ENCODE measurements around the gene PKLR. TPM values are rescaled to one million over a fixed set of nuclear protein-coding genes. Genes with fewer than 3 reads are reported as not detected.

The PKLR gene
- total RNA-seq, 4 donors from 2014 or later = not detected

DNA sequence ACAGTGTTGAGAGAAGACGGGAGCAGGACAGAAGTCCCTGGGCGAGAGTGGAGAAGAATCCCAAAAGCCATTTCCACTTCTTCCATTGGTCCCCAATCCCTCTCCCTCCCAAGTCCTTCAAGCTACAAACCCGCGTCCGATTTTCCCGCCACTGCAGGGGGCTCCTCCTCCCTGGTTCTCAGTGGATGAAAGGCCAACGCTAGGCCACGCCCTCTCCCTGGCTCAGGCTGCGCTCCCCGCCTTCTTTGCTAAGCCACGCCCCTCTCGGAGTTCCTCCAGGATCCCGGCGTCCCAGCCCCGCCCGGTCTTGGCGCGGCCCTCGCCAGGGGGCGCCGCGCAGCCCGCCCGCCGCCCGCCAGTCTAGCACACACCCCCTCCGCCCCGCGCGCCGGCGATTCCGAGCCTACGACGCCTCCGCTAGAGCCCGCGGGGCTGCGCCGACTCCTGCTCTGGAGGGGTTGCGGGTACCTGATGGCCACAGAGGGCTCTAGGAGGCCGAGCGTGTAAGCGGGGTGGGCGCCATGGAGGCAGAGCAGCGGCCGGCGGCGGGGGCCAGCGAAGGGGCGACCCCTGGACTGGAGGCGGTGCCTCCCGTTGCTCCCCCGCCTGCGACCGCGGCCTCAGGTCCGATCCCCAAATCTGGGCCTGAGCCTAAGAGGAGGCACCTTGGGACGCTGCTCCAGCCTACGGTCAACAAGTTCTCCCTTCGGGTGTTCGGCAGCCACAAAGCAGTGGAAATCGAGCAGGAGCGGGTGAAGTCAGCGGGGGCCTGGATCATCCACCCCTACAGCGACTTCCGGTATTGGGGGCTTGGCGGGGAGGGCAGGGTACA, 24.0 kb downstream of the PKLR start, which contains the start of gene HCN3:
Gene HCN3, plus strand, starts transcription at position 394 of the 832 bp plus-strand sequence. Its CDS starts 128 bp downstream, at position 522.
- Histone ChIP-seq H3K27ac (peak within 1 kb of the TSS in 2 of 3 donors; percentile 15 to 53), H3K36me3 (no peaks in the 10 kb centered on the region), H3K4me3 (replicated peaks in 1 of 3) (peak within 1 kb of the TSS; percentile 48 to 66 (median 51)), H3K27me3 (no peaks in the 10 kb centered on the region), H3K9me3 (no peaks in the 10 kb centered on the region), H3K4me1 (peaks cover 15 to 19% of the 10 kb centered on the region in 2 donors)
- peak; percentile 98 for DNase-seq
- intact Hi-C loops (cut with DNase I) = loop anchor here (5.0 kb wide), 1 partner anchor 45 kb away; the partner anchor contains the start of gene RUSC1
- no peak for TF ChIP-seq POLR2A (IDR thresholded peaks at IDR 0.05)
- TF ChIP-seq, protein P1, sequence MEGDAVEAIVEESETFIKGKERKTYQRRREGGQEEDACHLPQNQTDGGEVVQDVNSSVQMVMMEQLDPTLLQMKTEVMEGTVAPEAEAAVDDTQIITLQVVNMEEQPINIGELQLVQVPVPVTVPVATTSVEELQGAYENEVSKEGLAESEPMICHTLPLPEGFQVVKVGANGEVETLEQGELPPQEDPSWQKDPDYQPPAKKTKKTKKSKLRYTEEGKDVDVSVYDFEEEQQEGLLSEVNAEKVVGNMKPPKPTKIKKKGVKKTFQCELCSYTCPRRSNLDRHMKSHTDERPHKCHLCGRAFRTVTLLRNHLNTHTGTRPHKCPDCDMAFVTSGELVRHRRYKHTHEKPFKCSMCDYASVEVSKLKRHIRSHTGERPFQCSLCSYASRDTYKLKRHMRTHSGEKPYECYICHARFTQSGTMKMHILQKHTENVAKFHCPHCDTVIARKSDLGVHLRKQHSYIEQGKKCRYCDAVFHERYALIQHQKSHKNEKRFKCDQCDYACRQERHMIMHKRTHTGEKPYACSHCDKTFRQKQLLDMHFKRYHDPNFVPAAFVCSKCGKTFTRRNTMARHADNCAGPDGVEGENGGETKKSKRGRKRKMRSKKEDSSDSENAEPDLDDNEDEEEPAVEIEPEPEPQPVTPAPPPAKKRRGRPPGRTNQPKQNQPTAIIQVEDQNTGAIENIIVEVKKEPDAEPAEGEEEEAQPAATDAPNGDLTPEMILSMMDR (IDR thresholded peaks at IDR 0.05) = peak in 4 of 6 experiments; percentile 14 to 75 (median 65)
- 1% methylated on average over 23 to 33 of the region's 68 CpGs for WGBS, 2 donors

DNA sequence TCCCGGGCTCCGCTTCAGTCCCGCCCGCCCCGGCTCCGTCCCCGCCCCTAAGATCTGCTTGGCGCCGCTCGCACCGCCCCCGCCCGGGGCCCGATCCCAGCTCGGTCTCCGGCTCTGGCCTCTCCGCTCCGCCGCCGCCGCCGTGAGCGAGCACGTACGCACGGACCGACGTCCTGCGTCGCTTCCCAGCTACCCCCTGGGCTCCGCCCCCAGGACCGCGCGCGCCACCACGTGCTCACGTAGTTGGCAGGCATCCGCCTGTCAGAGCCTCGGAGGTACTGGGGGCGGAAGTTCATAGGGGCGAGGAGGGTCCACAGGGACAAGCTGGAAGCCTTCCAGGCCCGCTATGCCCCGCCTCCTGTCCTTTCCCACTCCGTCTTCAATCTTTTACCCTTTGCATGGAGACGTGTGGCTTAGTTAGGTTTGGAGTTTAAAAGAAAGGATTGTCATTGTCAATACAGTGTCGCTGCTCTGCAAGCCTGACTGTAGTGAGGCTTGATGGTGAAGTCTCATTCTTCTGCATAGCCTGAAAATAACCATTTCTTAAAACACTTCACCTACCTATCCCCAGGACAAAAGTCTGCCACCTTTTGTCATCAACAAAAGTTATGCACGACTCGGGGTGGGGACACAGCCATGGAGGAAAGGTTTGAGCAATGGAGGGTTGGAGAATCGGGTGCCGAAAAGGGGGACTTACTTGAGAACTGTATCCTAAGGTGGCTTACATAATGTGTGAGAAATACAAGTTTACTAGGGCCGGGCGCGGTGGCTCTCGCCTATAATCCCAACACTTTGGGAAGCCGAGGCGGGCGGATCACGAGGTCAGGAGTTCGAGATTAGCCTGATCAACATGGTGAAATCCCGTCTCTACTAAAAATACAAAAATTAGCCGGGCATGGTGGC, 27.6 kb downstream of the PKLR start, which contains the start of gene CLK2:
Gene CLK2, minus strand, starts transcription at position 162 of the 903 bp plus-strand sequence. CDS start 2,527 bp downstream, outside the sequence.
- Histone ChIP-seq H3K27me3 (no peaks in the 10 kb centered on the region), H3K27ac (peak within 1 kb of the TSS; percentile 81 to 93 (median 90)), H3K4me1 (peaks cover 18 to 23% of the 10 kb centered on the region in 2 donors), H3K9me3 (no peaks in the 10 kb centered on the region), H3K4me3 (replicated peaks in 1 of 3) (peak within 1 kb of the TSS; percentile 23 to 96 (median 44)), H3K36me3 (peaks cover 22 to 26% of the 10 kb centered on the region in 2 donors)
- peak in 1 of 2 donors; percentile 89 for TF ChIP-seq POLR2A (IDR thresholded peaks at IDR 0.05)
- TF ChIP-seq, protein P1 (IDR thresholded peaks at IDR 0.05) = peak in 1 of 6 experiments; percentile 13
- intact Hi-C loops (cut with DNase I) = no loop called here
- peak; percentile 95 to 96 for DNase-seq
- WGBS, 2 donors = 38 to 47% methylated on average over 20 to 23 of the region's 61 CpGs

DNA sequence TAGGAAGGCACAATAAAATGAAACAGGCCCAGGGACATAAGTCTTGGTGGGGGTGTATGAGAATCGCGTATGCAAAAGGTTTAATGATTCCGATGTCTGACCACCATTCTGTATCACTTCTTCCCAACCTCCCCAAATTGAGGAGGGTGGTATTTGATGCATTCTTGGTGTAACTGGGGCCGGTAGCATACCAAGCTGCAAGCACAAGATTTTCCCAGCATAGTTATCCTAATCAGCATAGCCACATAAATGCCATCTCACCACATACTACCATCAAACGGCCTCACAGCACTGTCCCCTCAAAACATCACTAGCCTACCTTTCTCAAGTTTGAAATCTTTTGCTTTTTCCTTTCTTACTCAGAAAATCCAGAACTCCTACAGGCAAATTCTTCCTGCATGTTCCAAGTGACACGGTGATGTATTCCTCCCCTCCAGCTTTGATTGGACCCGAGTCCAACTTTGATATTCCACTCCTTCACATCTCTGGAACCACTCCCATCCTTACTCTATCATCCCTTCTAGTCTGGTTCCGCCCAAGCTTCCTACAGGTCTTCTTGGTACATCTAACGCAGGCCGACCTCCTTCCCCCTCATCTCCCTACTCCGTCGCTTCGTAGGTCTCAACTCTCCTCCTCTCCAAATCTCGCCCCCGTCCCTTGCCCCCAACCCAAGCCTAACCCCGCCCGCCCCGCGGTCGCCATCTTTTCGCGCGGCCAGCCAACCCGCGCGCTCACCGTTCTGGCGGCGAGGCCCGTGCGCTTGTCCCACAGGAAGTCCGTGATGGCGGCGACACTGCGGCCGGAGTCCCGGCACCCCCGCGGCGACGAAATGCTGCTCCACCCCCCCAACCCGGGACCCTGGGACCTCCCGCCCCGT, 28.5 kb downstream of the PKLR start:
- Histone ChIP-seq H3K4me1 (peaks cover 12 to 15% of the 10 kb centered on the region in 2 donors), H3K36me3 (peaks cover 31 to 35% of the 10 kb centered on the region in 2 donors), H3K4me3 (replicated peaks in 1 of 3) (peak overlapping the region; percentile 23 to 96 (median 44)), H3K27me3 (no peaks in the 10 kb centered on the region), H3K9me3 (no peaks in the 10 kb centered on the region), H3K27ac (peak overlapping the region; percentile 81 to 93 (median 90))
- DNase-seq = no peak
- TF ChIP-seq POLR2A (IDR thresholded peaks at IDR 0.05) = no peak
- TF ChIP-seq, protein P1 (IDR thresholded peaks at IDR 0.05) = no peak
- WGBS, 2 donors = 5 to 7% methylated on average over 29 to 34 of the region's 44 CpGs
- intact Hi-C loops (cut with DNase I) = no loop called here

DNA sequence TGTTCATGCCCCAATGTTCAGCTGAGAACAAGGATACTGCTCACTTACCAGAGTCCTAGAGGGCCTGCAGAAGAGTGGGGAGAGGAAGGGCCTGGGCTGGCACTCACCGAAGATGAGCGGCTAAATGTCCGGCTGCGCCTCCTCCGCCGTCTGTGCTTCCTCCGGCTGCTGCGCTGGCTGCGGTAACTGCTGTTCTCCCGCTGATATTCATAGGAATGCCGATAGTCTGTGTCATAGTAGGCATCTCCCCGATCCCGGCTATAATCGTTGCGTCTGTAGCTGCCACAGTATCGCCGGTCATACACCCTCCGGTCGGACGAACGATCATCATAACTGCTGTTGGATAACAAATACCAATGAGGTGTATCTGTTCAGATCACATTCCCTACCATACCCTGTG, 31.9 kb downstream of the PKLR start:
- H3K9me3 ChIP-seq = no peaks in the 10 kb centered on the region
- no peak for TF ChIP-seq POLR2A (IDR thresholded peaks at IDR 0.05)
- TF ChIP-seq, protein P1 (IDR thresholded peaks at IDR 0.05) = no peak
- DNase-seq = no peak
- intact Hi-C loops (cut with DNase I) = no loop called here
- peaks cover 8 to 11% of the 10 kb centered on the region in 2 donors for H3K4me1 ChIP-seq
- no peak overlapping the region for H3K27ac ChIP-seq
- no peaks in the 10 kb centered on the region for H3K27me3 ChIP-seq
- peaks cover 61 to 68% of the 10 kb centered on the region in 2 donors for H3K36me3 ChIP-seq
- WGBS, 2 donors = 96 to 98% methylated on average over 21 of the region's 21 CpGs
- no peak overlapping the region for H3K4me3 ChIP-seq (replicated peaks in 1 of 3)
